Fibroblast of the aortic adventitia (primary cell): ENCODE measurements around the gene TBCK. TPM values are rescaled to one million over a fixed set of nuclear protein-coding genes. Genes with fewer than 3 reads are reported as not detected.
"Not testable (repeated sequence)": the region's sequence is repeated elsewhere in the genome, so short reads cannot be mapped to it uniquely, and the experiment has no call there.

Experiments used
- DNase-seq: peaks from one replicate; pipeline ENCODE4 v3.0.0-alpha.2; 2010; ENCODE audit warnings: low read depth
- H3K4me3 ChIP-seq: 2 replicates; pipeline ENCODE4 v1.5.1; 2011; ENCODE audit warnings: low read depth, mild to moderate bottlenecking, control low read depth, low read length, moderate library complexity
- CTCF ChIP-seq: IDR thresholded peaks from 2 replicates; pipeline ENCODE4 v1.5.1; 2011; ENCODE audit warnings: mild to moderate bottlenecking, low read length, control low read depth, inconsistent platforms; ENCODE audit not compliant: insufficient read depth
- total RNA-seq: library from RNA; depleted of rRNA; stranded (reverse); fragments of >200 nt; gene quantifications from 2 replicates; pipeline ENCODE4 v1.2.3, GENCODE V29; 2012; ENCODE audit warnings: low replicate concordance

Gene TBCK
- total RNA-seq, 1 donor: 59.7 TPM

- no peak for TF ChIP-seq CTCF
- no peak overlapping the region for H3K4me3 ChIP-seq
- no peak for DNase-seq
Measured at GRCh38 chr4:106142616-106143127, 173.3 kb downstream of the TBCK start.

GRCh38 chr4:106140601-106141000 is 175.4 kb downstream of the TBCK start:
- no peak for TF ChIP-seq CTCF
- peak; percentile 2 for DNase-seq
- no peak overlapping the region for H3K4me3 ChIP-seq

GRCh38 chr4:106136777-106137331 is 179.2 kb downstream of the TBCK start:
- no peak for DNase-seq
- TF ChIP-seq CTCF: no peak
- no peak overlapping the region for H3K4me3 ChIP-seq

- DNase-seq: no peak
- no peak overlapping the region for H3K4me3 ChIP-seq
- TF ChIP-seq CTCF: no peak
Measured at GRCh38 chr4:106132045-106132444, 184.0 kb downstream of the TBCK start.

- TF ChIP-seq CTCF: no peak
- no peak for DNase-seq
- no peak overlapping the region for H3K4me3 ChIP-seq
Measured at GRCh38 chr4:106126062-106126461, 189.9 kb downstream of the TBCK start.

GRCh38 chr4:106119949-106120555 is 196.0 kb downstream of the TBCK start:
- DNase-seq, H3K4me3 ChIP-seq: not testable (repeated sequence)

- peak; percentile 36 for DNase-seq
- no peak overlapping the region for H3K4me3 ChIP-seq
- TF ChIP-seq CTCF: no peak
Measured at GRCh38 chr4:106116025-106116424, 200.0 kb downstream of the TBCK start.
